GM10248 (cell line): Measurements from ENCODE around the gene FEZ2.

ENCODE experiments used
- CTCF ChIA-PET: fragments of 300-600 bp; sonication (Branson Sonifier 250); formaldehyde crosslinking; extraction: SDS; loops from one replicate; lab custom pipeline; 2021; ENCODE audit warnings: antibody characterized with exemption; lab: Yijun Ruan, JAX
- POLR2A ChIA-PET: fragments of 350-650 bp; sonication (Branson Sonifier 250); formaldehyde crosslinking; extraction: SDS; loops from one replicate; lab custom pipeline; 2020; ENCODE audit warnings: antibody characterized with exemption; lab: Yijun Ruan, JAX
- DNase-seq: peaks from one replicate; pipeline ENCODE4 v3.0.0; 2012; ENCODE audit errors: extremely low spot score
- CTCF ChIP-seq: IDR thresholded peaks from 2 replicates; pipeline ENCODE4 v1.5.1; 2012; ENCODE audit warnings: mild to moderate bottlenecking, low read depth; ENCODE audit errors: extremely low read depth, missing control alignments, control extremely low read depth

The FEZ2 gene

GRCh38 chr2:36534275-36534799, 63.6 kb downstream of the FEZ2 start:
- no peak for TF ChIP-seq CTCF
- ChIA-PET POLR2A (no interaction called here), CTCF (no interaction called here)
- no peak for DNase-seq

GRCh38 chr2:36530983-36531354, 67.0 kb downstream of the FEZ2 start:
- peak; percentile 28 for DNase-seq
- ChIA-PET CTCF (interaction anchor here (0.8 to 2.0 kb wide), 4 partner anchors 10 to 133 kb away, joined by 3 to 5 read pairs (median 4); no protein-coding TSS in a partner anchor), POLR2A (interaction anchor here (0.6 kb wide), 1 partner anchor 18 kb away, joined by 3 read pairs; no protein-coding TSS in a partner anchor)
- no peak for TF ChIP-seq CTCF

- TF ChIP-seq CTCF = no peak
- ChIA-PET POLR2A (interaction anchor here (0.6 kb wide), 1 partner anchor 18 kb away, joined by 3 read pairs; no protein-coding TSS in a partner anchor), CTCF (interaction anchor here (0.8 to 1.8 kb wide), 4 partner anchors 24 to 134 kb away, joined by 3 to 4 read pairs (median 3); no protein-coding TSS in a partner anchor)
- DNase-seq = peak; percentile 56
These were observed 67.6 kb downstream of the FEZ2 start for GRCh38 chr2:36530178-36530982.

GRCh38 chr2:36528766-36529392, 69.1 kb downstream of the FEZ2 start:
- ChIA-PET POLR2A (no interaction called here), CTCF (interaction anchor here (1.0 to 2.7 kb wide), 5 partner anchors 8 to 176 kb away, joined by 3 to 10 read pairs (median 4); no protein-coding TSS in a partner anchor)
- no peak for DNase-seq
- no peak for TF ChIP-seq CTCF

- TF ChIP-seq CTCF = no peak
- ChIA-PET CTCF (interaction anchor here (0.6 to 2.7 kb wide), 8 partner anchors 9 to 178 kb away, joined by 3 to 10 read pairs (median 4); no protein-coding TSS in a partner anchor), POLR2A (no interaction called here)
- no peak for DNase-seq
These were observed 69.7 kb downstream of the FEZ2 start for GRCh38 chr2:36528274-36528673.

GRCh38 chr2:36526226-36526625, 71.7 kb downstream of the FEZ2 start:
- DNase-seq = no peak
- POLR2A ChIA-PET = no interaction called here
- TF ChIP-seq CTCF = no peak
- CTCF ChIA-PET = interaction anchor here (2.7 kb wide), 1 partner anchor 12 kb away, joined by 10 read pairs; no protein-coding TSS in a partner anchor
